Measurements from ENCODE around the gene PARD6A.

The PARD6A gene

DNA sequence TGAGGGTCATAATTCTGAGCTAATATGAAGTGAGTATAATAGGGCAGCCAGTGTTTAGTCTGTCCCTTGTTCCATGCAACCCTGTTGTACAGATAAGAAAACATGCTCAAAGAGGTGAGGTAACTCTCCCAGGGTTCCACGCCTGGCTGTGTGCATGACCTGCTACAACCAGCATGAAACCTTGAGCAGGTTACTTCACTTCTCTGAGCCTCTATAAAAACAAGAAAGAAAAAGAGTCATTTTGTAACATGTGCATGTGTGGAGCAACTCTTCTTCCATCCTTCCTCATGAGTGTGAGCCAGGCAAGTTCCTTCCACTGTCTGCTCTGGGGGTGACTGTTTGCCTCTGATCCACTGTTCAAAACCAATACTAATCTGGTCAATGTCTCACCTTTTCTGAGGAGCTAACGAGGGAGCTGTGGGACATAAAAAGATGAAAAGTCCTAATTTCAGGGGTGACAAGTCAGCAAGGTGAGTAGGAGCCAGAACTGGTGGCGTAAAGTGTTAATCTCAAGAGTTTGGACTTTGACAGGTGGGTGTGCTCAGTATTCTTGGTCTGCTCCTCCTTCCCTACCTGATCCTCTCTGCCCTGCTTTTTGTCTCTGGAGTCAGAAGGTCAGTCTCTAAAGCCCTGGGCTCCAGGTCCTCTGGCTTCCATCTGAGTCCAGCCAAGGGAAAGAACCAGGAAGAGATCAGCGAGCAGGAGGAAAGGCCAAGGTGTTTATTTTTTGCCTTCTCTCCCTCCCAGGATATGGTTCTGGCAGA lies 36.8 kb downstream of the PARD6A start:
- DNase-seq: no peak

DNA sequence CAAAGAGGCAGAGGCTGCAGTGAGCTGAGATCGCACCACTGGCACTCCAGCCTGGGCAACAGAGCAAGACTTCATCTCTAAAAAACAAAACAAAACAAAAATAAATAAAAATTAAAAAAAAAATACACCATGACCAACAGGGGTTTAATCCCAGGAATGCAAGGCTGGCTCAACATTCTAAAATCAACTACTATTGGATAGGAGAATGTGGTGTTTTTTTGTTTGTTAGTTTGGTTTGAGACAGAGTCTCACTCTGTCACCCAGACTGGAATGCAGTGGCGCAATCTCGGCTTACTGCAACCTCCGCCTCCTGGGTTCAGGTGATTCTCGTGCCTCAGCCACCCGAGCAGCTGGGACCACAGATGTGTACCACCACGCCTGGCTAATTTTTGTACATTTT lies 38.5 kb downstream of the PARD6A start:
- DNase-seq: no peak

DNA sequence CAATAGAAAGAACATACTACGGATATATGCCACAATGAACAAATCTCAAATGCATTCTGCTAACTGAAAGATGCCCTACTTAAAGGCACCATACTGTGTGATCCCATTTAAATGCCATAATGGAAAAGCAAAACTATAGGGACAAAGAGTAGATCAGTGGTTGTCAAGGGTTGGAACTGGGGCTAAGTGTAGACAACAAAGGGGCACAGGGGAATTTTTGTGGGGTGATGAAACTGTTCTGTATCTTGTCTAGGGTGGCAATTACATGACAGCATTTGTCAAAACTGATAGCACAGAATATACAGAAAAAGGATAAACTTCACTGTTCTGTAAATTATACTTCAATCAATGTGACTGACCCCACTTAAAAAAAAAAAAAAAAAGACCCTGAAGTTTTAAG lies 40.7 kb downstream of the PARD6A start:
- no peak for DNase-seq

DNA sequence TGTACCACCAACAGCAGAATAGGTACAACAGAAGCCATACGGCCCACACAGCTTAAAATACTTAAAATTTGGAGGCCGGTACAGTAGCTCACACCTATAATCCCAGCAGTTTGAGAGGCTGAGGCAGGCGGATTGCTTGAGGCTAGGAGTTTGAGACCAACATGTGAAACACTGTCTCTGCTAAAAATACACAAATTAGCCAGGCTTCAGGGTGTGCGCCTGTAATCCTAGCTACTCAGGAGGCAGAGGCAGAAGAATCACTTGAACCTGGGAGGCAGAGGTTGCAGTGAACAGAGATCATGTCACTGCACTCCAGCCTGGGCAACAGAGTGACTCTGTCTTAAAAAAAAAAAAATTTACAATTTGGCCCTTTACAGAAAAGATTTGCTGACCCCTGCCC lies 41.4 kb downstream of the PARD6A start:
- DNase-seq: no peak

DNA sequence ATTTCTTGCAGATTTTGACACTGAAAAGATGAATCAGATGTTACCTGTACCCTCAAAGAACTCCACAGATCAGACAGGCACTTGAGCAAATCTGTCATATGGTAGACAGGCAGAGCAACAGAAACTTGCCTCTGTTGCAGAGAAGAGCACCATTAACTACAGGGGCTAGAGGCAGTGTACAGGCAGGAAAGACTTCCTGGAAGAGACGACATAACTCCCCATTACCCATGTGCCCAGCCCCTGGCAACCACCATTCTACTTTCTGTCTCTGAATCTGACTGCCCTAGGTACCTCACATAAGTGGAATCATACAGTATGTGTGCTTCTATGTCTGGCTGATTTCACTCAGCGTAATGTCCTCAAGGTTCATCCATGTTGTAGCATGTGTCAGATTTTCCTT lies 42.9 kb downstream of the PARD6A start:
- peak; percentile 34 for DNase-seq

DNA sequence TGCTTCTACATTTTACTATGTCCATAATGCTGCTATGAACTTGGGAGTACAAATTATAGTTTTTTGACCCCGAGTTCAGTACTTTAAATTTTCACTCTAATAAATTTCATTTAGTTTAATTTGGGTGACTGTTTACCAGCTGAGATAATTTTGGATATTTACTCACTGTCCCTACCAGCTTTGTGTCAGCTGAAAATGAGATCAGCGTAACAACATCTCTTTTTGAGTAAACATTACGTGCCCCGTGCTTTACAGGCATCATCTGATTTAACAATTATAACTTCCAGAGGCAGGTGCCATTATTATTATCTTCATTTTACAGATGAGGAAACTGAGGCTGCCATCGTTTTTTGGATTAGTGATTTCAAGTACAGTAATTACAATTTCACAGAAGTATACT lies 43.4 kb downstream of the PARD6A start:
- DNase-seq: no peak

DNA sequence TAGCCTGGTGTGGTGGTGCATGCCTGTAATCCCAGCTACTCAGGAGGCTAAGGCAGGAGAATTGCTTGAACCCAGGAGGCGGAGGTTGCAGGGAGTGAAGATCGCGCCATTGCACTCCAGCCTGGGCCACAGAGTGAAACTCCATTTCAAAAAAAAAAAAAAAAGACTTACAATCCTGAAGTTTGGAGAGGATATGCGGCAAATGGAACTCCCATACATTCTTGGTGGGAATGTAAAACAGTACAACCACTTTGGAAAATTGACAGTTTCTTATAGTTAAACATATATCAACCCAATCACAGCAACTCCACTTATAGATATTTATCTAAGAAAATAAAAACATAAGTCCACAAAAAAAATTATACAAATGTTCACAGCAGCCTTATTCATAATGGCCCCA lies 46.5 kb downstream of the PARD6A start:
- no peak for DNase-seq

DNA sequence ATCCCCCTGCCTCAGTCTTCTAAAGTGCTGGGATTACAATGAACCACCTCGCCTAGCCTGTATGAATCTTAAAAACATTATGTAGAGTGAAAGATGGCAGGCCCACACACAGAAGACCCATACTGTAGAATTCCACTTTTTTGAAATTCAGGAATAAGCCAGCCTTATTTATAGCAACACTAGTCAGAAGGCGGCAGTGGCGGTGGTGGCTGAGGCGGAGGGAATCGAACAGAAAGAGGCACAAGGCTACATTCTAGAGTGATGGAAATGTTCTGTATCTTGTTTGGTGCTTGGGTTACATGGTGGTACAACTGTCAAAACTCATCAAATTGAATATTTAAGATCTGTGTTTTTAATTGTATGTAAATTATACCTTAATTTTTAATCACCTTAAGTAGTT lies 47.0 kb downstream of the PARD6A start:
- DNase-seq: no peak

DNA sequence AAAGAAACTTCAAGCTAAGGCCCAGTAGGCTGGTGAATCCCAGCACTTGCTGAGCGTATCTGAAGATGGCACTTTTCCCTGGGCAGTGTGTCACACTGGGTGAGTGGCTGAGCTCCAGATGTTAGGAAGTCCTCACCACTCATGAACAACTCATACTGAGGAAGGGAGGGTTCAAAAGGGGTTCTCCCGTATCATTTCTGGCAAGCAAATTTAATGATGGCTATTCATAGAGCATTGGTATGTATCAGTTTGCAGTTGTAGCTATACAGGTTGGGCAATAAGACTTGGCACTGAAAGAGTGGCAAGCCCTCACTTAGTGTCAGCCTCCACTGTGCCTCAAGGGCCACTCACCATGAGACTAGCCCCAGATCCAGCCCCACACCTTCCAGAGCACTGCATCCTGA lies 47.6 kb downstream of the PARD6A start:
- no peak for DNase-seq

DNA sequence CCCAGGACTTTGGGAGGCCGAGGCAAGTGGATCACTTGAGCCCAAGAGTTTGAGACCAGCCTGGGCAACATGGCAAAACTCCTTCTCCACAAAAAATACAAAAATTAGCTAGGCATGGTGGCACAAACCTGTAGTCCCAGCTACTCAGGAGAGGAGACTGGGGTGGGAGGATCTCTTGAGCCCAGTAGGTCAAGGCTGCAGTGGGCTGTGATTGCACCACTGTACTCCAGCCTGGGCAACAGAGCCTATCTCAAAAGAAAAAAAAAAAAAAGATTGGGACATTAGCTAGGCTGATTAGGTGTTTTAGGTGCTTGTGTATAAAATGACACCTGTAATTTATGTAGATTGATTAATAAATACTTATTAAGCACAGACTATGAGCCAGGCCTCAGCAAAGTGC lies 48.3 kb downstream of the PARD6A start:
- no peak for DNase-seq

DNA sequence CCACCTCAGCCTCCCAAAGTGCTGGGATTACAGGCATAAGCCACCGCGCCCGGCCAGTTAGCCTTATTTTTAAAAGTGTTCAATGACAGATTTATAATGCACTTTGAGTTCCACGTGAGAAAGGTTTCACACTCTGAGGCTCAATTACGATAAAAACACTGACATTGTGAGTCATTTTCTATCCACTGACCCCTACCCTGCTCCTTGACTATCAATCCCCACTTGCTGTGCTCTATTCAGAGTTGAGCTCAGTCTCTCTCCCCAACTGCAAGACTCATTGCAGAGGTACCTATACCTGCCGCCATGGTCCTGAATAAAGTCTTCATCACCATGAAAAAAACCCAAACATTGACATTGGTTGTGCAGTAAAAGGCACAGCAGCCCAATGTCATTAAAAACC lies 49.8 kb downstream of the PARD6A start:
- no peak for DNase-seq

Measured in activated CD4-positive, alpha-beta T cell treated with anti-CD3 and anti-CD28 coated beads, Interleukin-2, Interleukin-6, amounts not matched to agents 100 ng/mL and 50 ng/mL, durations not matched to agents 16 hours and 8 hours (primary cell).